Thyroid gland (tissue), 4 donors: ENCODE measurements around the gene ZMPSTE24.

ENCODE experiments used
- CTCF ChIP-seq, 6 experiments: fragments of 200-600 bp in 3 of 6; fragments of 450-650 bp in 3 of 6; sonication (generic) in 3 of 6; IDR thresholded peaks; one replicate each; pipeline ENCODE4 v1.5.1; 2016 to 2019; ENCODE audit warnings: antibody characterized with exemption in 6 of 6, mild to moderate bottlenecking in 2 of 6, inconsistent platforms in 1 of 6, moderate library complexity in 1 of 6
- POLR2A ChIP-seq, 2 donors: fragments of 450-650 bp; IDR thresholded peaks; one replicate each; pipeline ENCODE4 v1.6.1; 2017; ENCODE audit warnings: antibody characterized with exemption in 2 of 2, mild to moderate bottlenecking in 2 of 2, moderate library complexity in 1 of 2

DNA sequence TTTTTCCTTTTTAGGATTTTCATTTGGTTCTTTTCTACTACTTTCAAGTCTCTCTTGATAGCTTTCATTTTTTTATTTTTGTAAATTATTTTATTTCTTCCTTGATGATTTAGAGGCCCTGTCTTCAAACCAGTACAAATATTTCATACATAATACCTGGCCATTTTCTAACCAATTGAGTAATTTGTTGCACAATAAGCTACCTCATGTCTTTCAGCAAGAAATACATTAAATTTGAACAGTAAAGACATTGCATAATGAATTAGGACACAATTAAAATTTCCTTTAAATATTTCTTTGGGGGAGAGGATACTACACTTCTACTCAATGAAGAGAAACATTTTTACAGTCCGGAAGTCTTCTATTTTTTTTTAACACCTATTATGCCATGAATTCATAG lies 74.7 kb downstream of the ZMPSTE24 start:
- TF ChIP-seq CTCF (IDR thresholded peaks at IDR 0.05) (no peak), POLR2A (IDR thresholded peaks at IDR 0.05) (no peak)
